GM18861 (cell line): ENCODE results near the gene AGGF1.
"Not testable (repeated sequence)": the region's sequence is repeated elsewhere in the genome, so short reads cannot be mapped to it uniquely, and the experiment has no call there.

ENCODE experiments used
- ATAC-seq: cut with Tn5 transposase; IDR thresholded peaks from one replicate; pipeline ENCODE4 v1.9.1; 2021; ENCODE audit not compliant: unreplicated experiment

AGGF1 gene

DNA sequence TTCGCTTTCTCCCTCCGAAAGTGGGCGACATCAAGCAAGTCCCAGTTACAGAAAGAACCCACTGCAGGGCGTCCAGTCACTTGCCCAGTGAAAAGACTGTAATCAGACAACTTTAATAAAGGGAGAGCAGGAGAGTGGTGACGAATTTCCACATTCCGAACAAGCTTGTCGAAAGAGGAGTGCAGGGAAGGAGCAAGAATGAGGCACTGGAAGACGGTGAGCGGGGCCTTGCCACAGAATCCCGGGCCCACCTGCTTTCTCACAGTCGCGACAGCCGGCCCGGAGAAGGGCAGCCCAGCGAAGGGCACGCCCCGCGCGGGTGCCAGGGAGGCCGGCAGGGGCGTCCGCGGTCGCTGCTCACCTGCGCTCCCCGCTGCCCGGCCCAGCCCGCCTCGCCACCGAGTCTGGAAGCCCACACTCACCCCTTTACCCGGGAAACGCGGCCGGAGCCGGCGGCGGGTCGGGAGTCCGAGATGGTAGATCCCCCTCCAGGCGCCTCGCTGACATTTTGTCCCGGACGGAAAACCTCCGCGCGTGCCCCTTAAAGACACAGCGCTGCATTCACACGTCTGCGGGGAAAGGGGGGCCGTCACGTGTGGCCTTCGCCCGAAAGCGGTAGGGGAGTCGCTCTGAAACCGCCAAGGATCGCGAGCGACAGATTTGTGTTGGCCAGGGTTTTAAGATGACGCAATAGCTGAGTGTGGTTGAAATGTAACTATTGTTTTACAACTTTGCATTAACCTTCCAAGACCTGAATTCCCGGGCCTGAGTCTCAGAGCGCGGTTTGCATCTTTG lies 56.7 kb downstream of the AGGF1 start, which contains the start of gene ZBED3:
Gene ZBED3, minus strand, starts transcription at position 597 of the 795 bp plus-strand sequence. CDS start 9,407 bp downstream, outside the sequence.
- ATAC-seq, result peak; percentile 59

DNA sequence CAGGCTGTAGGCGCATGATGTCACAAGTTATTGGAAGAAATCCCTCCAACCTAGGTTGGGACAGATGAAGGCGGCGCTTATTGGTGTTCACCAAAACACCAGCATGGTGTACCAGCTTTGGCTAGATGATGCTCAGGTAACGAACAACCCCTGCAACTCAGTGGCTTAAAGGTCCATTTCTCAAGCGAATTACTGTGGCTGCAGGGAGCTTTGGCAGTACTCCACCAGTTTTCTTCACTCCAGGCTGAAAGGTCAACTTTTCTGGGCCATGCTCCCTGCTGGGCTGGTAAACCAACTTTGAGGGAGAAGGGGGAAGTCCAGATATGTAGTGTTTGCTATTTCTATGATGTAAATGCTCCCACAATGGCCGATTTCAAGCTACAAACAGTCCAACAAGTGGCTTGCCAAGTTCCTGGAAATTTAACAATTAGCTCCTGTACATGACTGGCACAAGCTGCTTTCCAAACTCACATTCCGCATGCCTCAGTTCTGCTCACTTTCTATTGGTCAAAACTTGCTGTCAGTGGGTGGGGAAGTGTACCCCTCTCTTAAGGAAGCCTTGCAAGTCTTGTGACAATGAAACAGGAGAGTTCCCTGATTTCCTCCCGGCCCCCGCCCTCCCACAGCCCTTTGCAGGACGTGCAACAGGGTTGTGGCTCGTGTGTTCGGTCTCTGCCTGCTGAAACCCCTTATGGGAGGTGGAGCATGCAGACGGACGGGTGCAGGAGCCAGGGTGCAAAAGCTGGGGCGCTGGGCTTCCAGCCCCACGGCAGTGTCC lies 57.5 kb downstream of the AGGF1 start:
- ATAC-seq, result no peak

DNA sequence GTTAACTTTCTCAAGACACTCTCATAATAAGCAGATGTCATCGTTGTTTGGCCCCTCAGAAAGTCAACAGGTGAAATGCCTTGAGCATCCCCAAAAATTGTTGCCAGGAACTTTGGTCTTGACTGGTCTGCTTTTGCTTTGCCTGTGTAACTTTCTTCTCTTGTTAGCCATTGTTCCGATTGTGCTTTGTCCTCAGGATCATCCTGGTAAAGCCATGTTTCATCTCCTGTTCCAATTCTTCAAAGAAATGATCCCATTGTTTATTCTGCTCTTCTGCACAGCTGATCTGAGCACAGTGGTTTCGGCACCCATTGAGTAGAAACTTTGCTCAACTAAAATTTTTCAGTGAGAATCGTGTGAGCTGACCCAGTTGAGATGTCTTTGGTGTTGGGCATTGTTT lies 65.0 kb downstream of the AGGF1 start:
- ATAC-seq, result no peak

DNA sequence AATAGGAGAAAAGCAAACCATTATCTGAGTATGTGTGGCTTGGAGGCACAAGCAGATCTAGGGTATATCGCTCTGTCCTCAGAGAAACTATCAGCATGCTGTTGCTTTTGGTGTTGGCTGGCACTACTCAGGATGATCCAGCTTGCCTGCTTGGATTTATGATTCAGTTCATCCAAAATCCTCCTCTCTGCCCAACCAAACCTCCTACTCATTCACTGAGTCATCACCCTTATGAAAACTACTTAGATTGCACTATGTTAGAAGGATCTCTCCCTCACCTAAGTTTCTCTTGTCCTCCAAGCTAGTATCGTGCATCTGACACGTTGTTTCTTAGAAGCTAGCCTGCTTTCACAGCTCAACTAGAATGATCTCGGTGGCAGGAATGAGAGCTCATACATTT lies 71.1 kb downstream of the AGGF1 start:
- no peak for ATAC-seq

DNA sequence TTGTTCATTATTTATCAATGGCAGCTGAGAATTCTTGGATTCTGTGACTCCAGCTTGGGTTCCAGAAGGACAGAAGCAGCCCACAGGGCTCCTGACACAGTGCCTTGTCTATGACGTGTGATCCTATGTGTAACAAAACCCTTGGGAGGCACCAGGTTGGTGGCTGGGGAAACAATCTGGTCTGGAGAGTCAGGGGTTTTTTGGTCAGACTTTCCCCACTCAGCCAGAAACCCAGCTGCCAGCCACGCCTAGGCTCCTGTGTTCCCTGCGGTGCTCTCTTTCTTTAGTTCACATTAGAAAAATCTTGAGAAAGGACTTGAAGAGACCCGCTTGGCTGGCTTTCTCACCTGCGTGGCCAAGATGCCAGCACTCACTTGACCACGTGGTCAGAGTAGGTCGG lies 72.3 kb downstream of the AGGF1 start:
- no peak for ATAC-seq

DNA sequence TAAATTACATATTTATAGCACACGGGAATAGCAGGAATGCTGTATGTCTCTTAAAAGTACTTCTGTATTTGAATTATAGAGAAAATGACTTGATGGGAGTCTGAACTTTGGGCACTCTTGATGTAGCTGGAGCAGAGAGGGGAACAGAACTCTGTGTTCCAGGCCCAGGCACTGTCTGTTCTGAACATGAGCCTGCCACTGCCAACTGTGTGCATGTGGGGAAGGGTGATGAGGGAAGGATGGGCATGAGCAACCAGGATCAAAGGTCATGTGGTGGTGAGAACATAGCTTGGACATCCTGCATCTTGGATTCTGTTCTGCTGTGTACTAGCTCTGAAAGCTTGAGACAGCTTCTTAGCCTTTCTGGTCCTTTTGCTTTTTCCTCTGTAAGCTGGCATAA lies 73.3 kb downstream of the AGGF1 start:
- no peak for ATAC-seq

DNA sequence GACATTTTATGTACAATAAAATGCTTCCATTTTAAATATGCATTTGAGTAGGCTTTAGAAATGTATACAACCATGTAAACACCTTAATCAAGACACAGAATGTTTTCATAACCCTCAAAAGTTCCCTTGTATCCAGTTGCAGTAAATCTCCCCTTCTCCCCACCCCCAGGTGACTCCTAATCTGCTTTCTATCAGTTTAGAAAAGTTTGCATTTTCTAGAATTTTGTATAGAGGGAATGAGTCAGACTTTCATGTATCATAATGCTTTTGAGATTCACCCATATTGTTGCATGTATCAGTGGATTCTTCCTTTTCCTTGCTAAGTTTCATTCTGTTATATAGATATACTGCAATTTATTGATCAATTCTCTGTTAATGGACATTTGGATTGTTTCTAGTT lies 74.6 kb downstream of the AGGF1 start:
- ATAC-seq, result no peak

DNA sequence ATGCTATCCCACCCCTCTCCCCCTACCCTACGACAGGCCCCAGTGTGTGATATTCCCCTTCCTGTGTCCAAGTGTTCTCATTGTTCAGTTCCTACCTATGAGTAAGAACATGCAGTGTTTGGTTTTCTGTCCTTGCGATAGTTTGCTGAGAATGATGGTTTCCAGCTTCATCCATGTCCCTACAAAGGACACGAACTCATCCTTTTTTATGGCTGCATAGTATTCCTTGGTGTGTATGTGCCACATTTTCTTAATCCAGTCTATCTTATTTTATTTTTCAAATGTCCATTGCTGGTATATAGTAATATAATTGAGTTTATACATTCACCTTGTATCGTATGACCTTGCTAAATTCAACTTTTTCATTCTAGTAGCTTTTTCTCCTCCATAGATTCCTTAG lies 76.8 kb downstream of the AGGF1 start:
- not testable (repeated sequence) for ATAC-seq
